ENCODE results near the gene HTR1D.
"Not testable (repeated sequence)": the region's sequence is repeated elsewhere in the genome, so short reads cannot be mapped to it uniquely, and the experiment has no call there.

HTR1D gene

DNA sequence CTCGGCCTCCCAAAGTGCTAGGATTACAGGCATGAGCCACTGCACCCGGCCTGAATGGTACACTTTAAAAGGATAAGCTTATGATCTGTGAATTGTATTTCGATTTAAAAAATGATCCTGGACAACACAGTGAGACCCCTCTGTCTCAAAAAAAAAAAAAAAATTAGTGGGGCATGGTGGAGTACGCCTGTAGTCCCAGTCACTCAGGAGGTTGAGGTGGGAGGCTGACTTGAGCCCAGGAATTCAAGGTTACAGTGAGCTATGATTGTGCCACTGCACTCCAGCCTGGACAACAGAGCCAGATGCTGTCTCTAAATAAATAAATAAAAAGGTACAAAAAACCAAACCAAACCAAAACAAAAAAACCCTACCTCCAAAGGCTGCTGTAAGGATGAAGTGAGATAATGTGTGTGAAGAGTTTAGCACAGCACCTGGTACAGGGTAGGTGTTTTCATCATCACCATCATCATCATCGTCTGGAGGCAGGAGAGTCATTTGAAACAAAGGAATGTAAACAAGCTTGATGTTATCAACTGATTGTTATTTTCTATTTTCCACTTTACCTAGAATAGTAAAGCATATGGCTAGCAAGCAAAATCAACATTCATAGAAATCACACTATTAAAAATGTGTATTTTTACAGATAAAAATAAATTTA is 22.5 kb upstream of the HTR1D start:
- Histone ChIP-seq H3K9me3 (ENCODE audit: control insufficient read depth, low read length) (no peaks in the 10 kb centered on the region), H3K4me1 (ENCODE audit: control insufficient read depth, insufficient read depth, low read length) (no peaks in the 10 kb centered on the region), H3K27me3 (ENCODE audit: control insufficient read depth, insufficient read depth, low read length) (no peaks in the 10 kb centered on the region), H3K4me3 (ENCODE audit: low read length) (no peak overlapping the region), H3K36me3 (ENCODE audit: control insufficient read depth, insufficient read depth, low read length) (no peaks in the 10 kb centered on the region), H3K9ac (ENCODE audit: low read length) (no peak overlapping the region)

- H3K9me3 ChIP-seq (ENCODE audit: control insufficient read depth, low read length): no peaks in the 10 kb centered on the region
- no peak overlapping the region for H3K9ac ChIP-seq (ENCODE audit: low read length)
- no peaks in the 10 kb centered on the region for H3K36me3 ChIP-seq (ENCODE audit: control insufficient read depth, insufficient read depth, low read length)
- no peaks in the 10 kb centered on the region for H3K27me3 ChIP-seq (ENCODE audit: control insufficient read depth, insufficient read depth, low read length)
- H3K4me3 ChIP-seq (ENCODE audit: low read length): no peak overlapping the region
- H3K4me1 ChIP-seq (ENCODE audit: control insufficient read depth, insufficient read depth, low read length): no peaks in the 10 kb centered on the region
Measured at GRCh38 chr1:23238565-23238964, 21.3 kb upstream of the HTR1D start.

DNA sequence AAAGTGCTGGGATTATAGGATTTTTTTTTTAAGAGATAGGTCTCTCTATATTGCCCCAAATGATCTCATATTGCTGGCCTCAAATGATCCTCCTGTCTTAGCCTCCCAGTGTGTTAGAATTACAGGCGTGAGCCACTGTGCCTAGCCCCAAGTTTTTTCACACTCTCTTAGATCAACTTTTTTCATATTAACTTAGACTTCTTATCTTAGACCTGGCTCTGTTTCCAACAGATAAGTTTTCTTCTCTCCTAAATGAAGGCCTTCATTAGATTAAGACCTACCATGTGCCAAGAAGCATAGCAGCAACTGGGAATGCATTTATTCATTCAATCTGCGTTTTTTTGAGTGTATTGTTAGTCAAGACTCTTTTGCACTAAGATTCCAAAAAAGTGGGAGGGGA is 20.2 kb upstream of the HTR1D start:
- H3K9me3 ChIP-seq (ENCODE audit: control insufficient read depth, low read length): no peaks in the 10 kb centered on the region
- H3K36me3 ChIP-seq (ENCODE audit: control insufficient read depth, insufficient read depth, low read length): no peaks in the 10 kb centered on the region
- H3K9ac ChIP-seq (ENCODE audit: low read length): no peak overlapping the region
- no peaks in the 10 kb centered on the region for H3K4me1 ChIP-seq (ENCODE audit: control insufficient read depth, insufficient read depth, low read length)
- H3K27me3 ChIP-seq (ENCODE audit: control insufficient read depth, insufficient read depth, low read length): no peaks in the 10 kb centered on the region
- no peak overlapping the region for H3K4me3 ChIP-seq (ENCODE audit: low read length)

DNA sequence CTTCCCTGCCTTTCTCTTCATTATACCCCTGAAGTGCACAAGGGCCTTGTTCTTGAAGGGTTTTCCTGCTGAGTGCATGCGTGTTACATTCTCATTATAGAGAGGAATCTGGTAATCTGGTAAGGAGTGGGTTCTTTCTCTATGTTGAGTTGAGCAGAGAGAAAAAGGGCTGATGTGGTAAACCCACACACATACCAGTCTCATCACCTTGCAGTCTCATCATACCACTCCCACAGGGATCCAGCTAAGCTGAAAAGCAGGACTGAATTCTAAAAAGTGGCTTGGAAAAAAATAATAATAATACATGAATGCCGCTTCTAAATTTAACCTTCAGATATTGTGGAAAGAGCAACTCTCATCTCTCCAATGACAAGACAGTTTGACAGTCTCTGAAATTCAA is 10.5 kb upstream of the HTR1D start:
- Histone ChIP-seq H3K4me3 (ENCODE audit: low read length) (no peak overlapping the region), H3K9me3 (ENCODE audit: control insufficient read depth, low read length) (no peaks in the 10 kb centered on the region), H3K4me1 (ENCODE audit: control insufficient read depth, insufficient read depth, low read length) (peaks cover 10% of the 10 kb centered on the region), H3K9ac (ENCODE audit: low read length) (no peak overlapping the region), H3K36me3 (ENCODE audit: control insufficient read depth, insufficient read depth, low read length) (no peaks in the 10 kb centered on the region), H3K27me3 (ENCODE audit: control insufficient read depth, insufficient read depth, low read length) (no peaks in the 10 kb centered on the region)

DNA sequence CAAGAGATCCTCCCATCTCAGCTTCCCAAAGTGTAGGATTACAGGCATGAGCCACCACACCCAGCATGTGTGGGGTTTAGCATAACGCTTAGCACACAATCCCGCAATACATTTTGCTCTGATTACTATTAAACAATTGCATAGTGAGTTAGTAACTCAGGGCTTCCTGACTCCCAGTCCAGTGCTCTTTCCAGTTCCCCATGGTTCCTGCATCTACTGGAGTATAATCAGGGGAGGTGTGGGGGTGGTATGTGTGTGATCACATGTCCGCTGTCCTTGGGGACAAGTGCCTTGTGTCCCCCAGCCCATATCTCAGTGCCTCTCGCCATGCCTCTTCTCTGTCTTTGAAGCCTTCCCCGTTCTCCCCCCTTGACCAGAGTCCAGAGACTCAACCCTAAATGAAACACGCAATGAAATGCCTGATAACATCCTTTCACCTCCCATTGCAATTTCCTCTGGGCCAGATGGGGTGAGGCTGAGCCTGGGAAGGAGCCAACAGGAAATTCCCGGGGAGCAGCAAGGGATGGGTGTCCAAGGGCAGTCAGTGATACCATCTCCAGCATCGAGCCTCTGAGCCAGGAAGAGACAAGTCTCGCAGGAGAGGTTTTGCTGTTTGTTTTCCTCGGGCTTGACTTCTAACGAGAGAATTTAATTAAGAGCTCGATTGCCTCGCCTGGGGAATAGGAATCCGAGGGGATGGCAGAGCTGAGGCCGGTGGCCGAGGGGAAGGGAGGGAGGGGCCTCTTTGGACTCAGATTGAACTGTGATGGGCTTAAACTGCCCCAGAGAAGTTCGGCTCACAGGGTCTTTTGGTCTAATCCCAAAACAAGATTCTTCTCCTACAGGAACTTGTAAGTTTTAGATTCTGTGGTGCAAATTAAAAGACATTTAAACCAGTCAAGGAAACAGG is 7.7 kb upstream of the HTR1D start:
- Histone ChIP-seq H3K4me3 (ENCODE audit: low read length) (no peak overlapping the region), H3K4me1 (ENCODE audit: control insufficient read depth, insufficient read depth, low read length) (peaks cover 10% of the 10 kb centered on the region), H3K9ac (ENCODE audit: low read length) (no peak overlapping the region), H3K9me3 (ENCODE audit: control insufficient read depth, low read length) (no peaks in the 10 kb centered on the region), H3K36me3 (ENCODE audit: control insufficient read depth, insufficient read depth, low read length) (no peaks in the 10 kb centered on the region), H3K27me3 (ENCODE audit: control insufficient read depth, insufficient read depth, low read length) (no peaks in the 10 kb centered on the region)

DNA sequence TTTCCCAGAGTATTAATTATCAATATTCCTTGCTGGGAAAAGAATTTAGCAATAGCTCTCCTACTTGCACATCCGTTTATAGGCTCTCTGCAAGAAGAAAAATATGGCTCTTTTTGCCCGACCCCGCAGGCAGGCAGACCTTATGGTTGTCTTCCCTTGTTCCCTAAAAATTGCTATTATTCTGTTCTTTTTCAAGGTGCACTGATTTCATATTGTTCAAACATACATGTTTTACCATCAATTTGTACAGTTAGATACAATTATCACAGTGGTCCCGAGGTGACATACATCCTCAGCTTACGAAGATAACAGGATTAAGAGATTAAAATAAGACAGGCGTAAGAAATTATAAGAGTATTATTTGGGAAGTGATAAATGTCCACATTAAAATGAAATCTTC is 6.7 kb upstream of the HTR1D start:
- not testable (repeated sequence) for H3K9ac ChIP-seq (ENCODE audit: low read length); H3K36me3 ChIP-seq (ENCODE audit: control insufficient read depth, insufficient read depth, low read length); H3K9me3 ChIP-seq (ENCODE audit: control insufficient read depth, low read length); H3K4me3 ChIP-seq (ENCODE audit: low read length); H3K27me3 ChIP-seq (ENCODE audit: control insufficient read depth, insufficient read depth, low read length)
- peaks cover 10% of the 10 kb centered on the region for H3K4me1 ChIP-seq (ENCODE audit: control insufficient read depth, insufficient read depth, low read length)

DNA sequence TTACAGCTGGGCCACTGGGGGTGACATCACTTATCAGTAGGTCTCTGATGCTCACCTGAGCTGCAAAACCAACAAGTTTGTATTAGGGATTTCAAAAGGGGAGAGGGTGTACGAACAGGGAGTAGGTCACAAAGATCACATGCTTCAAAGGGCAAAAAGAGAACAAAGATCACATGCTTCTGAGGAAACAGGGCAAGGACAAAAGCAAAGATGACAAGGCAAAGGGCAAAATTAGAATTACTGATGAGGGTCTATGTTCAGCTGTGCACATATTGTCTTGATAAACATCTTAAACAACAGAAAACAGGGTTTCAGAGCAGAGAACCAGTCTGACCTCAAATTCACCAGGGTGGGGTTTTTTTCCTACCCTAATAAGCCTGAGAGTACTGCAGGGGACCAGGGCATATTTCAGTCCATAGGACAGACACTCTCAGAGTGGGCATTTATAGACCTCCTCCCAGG is 6.2 kb upstream of the HTR1D start:
- not testable (repeated sequence) for H3K36me3 ChIP-seq (ENCODE audit: control insufficient read depth, insufficient read depth, low read length); H3K9me3 ChIP-seq (ENCODE audit: control insufficient read depth, low read length); H3K9ac ChIP-seq (ENCODE audit: low read length); H3K4me3 ChIP-seq (ENCODE audit: low read length); H3K27me3 ChIP-seq (ENCODE audit: control insufficient read depth, insufficient read depth, low read length)
- H3K4me1 ChIP-seq (ENCODE audit: control insufficient read depth, insufficient read depth, low read length): peaks cover 10% of the 10 kb centered on the region

GRCh38 chr1:23222742-23223141 is 5.4 kb upstream of the HTR1D start:
- peaks cover 10% of the 10 kb centered on the region for H3K27me3 ChIP-seq (ENCODE audit: control insufficient read depth, insufficient read depth, low read length)
- no peaks in the 10 kb centered on the region for H3K36me3 ChIP-seq (ENCODE audit: control insufficient read depth, insufficient read depth, low read length)
- no peak overlapping the region for H3K4me3 ChIP-seq (ENCODE audit: low read length)
- no peaks in the 10 kb centered on the region for H3K9me3 ChIP-seq (ENCODE audit: control insufficient read depth, low read length)
- peaks cover 10% of the 10 kb centered on the region for H3K4me1 ChIP-seq (ENCODE audit: control insufficient read depth, insufficient read depth, low read length)
- no peak overlapping the region for H3K9ac ChIP-seq (ENCODE audit: low read length)

DNA sequence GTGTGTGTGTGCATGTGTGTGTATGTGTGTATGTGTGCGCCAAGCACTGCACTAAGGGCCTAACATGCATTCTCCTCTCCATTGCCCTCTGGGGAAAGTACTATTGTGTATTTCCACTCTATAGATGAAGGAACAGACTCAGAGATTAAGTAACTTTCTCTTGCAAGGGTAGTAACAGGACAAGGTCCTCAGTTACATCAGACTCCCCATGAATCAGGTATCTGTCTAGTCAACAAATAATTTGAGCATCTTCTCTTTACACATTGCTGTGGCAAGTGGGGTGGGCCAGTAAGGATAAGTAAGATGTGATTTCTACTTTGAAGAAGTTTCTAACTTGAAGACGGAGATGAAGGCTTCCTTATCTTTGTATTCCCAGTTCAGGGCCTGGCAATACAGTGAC is 5.0 kb upstream of the HTR1D start:
- H3K9ac ChIP-seq (ENCODE audit: low read length): no peak overlapping the region

GRCh38 chr1:23221107-23221506 is 3.8 kb upstream of the HTR1D start:
- Histone ChIP-seq H3K4me3 (ENCODE audit: low read length) (no peak overlapping the region), H3K27me3 (ENCODE audit: control insufficient read depth, insufficient read depth, low read length) (peaks cover 26% of the 10 kb centered on the region), H3K9ac (ENCODE audit: low read length) (no peak overlapping the region), H3K4me1 (ENCODE audit: control insufficient read depth, insufficient read depth, low read length) (peaks cover 16% of the 10 kb centered on the region), H3K36me3 (ENCODE audit: control insufficient read depth, insufficient read depth, low read length) (no peaks in the 10 kb centered on the region), H3K9me3 (ENCODE audit: control insufficient read depth, low read length) (no peaks in the 10 kb centered on the region)

More for the DNA sequence above, 5.0 kb upstream of the HTR1D start:
- Histone ChIP-seq H3K4me3 (ENCODE audit: low read length) (no peak overlapping the region), H3K27me3 (ENCODE audit: control insufficient read depth, insufficient read depth, low read length) (peaks cover 14% of the 10 kb centered on the region), H3K4me1 (ENCODE audit: control insufficient read depth, insufficient read depth, low read length) (peaks cover 10% of the 10 kb centered on the region), H3K36me3 (ENCODE audit: control insufficient read depth, insufficient read depth, low read length) (no peaks in the 10 kb centered on the region), H3K9me3 (ENCODE audit: control insufficient read depth, low read length) (no peaks in the 10 kb centered on the region)

GRCh38 chr1:23216771-23217420 is 406 bp downstream of the HTR1D start:
- Histone ChIP-seq H3K27me3 (ENCODE audit: control insufficient read depth, insufficient read depth, low read length) (peaks cover 48% of the 10 kb centered on the region), H3K9me3 (ENCODE audit: control insufficient read depth, low read length) (no peaks in the 10 kb centered on the region), H3K36me3 (ENCODE audit: control insufficient read depth, insufficient read depth, low read length) (no peaks in the 10 kb centered on the region), H3K9ac (ENCODE audit: low read length) (no peak overlapping the region), H3K4me3 (ENCODE audit: low read length) (peak overlapping the region; percentile 14), H3K4me1 (ENCODE audit: control insufficient read depth, insufficient read depth, low read length) (peaks cover 5% of the 10 kb centered on the region)

Measured in mucosa of stomach (tissue), 1 donor.